HEK293T (cell line): Measurements from ENCODE around the gene SERPINA4.
"Not testable (repeated sequence)": the region's sequence is repeated elsewhere in the genome, so short reads cannot be mapped to it uniquely, and the experiment has no call there.

ENCODE experiments used
- CTCF ChIA-PET: fragments of 350-600 bp; formaldehyde crosslinking; extraction: SDS; loops from one replicate; lab custom pipeline; 2021; ENCODE audit warnings: antibody characterized with exemption, inconsistent platforms; lab: Yijun Ruan, JAX
- POLR2A ChIA-PET: fragments of 350-600 bp; formaldehyde crosslinking; extraction: SDS; loops from one replicate; lab custom pipeline; 2020; ENCODE audit warnings: antibody characterized with exemption, inconsistent platforms; lab: Yijun Ruan, JAX
- DNase-seq: peaks from one replicate; pipeline ENCODE4 v3.0.0; 2012; ENCODE audit warnings: mixed read lengths; ENCODE audit errors: extremely low spot score
- ARNT ChIP-seq: fragments of 450-650 bp; IDR thresholded peaks from 2 replicates; pipeline ENCODE4 v1.6.1; 2017; ENCODE audit warnings: mild to moderate bottlenecking
- BHLHE40 ChIP-seq: fragments of 450-650 bp; IDR thresholded peaks from 2 replicates; pipeline ENCODE4 v1.6.1; 2016; ENCODE audit warnings: mild to moderate bottlenecking, moderate library complexity, borderline replicate concordance
- CTBP1 ChIP-seq: fragments of 450-650 bp; IDR thresholded peaks from 2 replicates; pipeline ENCODE4 v1.6.1; 2016; ENCODE audit warnings: borderline replicate concordance
- ELF4 ChIP-seq: fragments of 450-650 bp; IDR thresholded peaks from 2 replicates; pipeline ENCODE4 v1.6.1; 2017; ENCODE audit warnings: antibody characterized with exemption
- FOXA1 ChIP-seq: fragments of 450-650 bp; IDR thresholded peaks from 2 replicates; pipeline ENCODE4 v1.6.1; 2016; ENCODE audit warnings: mild to moderate bottlenecking
- FOXK2 ChIP-seq: fragments of 450-650 bp; IDR thresholded peaks from 2 replicates; pipeline ENCODE4 v1.6.1; 2016; ENCODE audit warnings: mild to moderate bottlenecking
- FOXM1 ChIP-seq: fragments of 450-650 bp; IDR thresholded peaks from 2 replicates; pipeline ENCODE4 v1.6.1; 2017; ENCODE audit warnings: mild to moderate bottlenecking, borderline replicate concordance
- HDGF ChIP-seq: fragments of 450-650 bp; IDR thresholded peaks from 2 replicates; pipeline ENCODE4 v1.6.1; 2017; ENCODE audit warnings: antibody characterized with exemption, borderline replicate concordance
- L3MBTL2 ChIP-seq: fragments of 450-650 bp; conservative IDR thresholded peaks from 2 replicates; pipeline ENCODE4 v1.6.1; 2016; ENCODE audit warnings: mild to moderate bottlenecking
- LEF1 ChIP-seq: fragments of 450-650 bp; IDR thresholded peaks from 2 replicates; pipeline ENCODE4 v1.6.1; 2017; ENCODE audit warnings: mild to moderate bottlenecking, borderline replicate concordance
- NFRKB ChIP-seq: fragments of 450-650 bp; IDR thresholded peaks from 2 replicates; pipeline ENCODE4 v1.6.1; 2016; ENCODE audit warnings: mild to moderate bottlenecking, moderate library complexity
- PKNOX1 ChIP-seq: fragments of 450-650 bp; IDR thresholded peaks from 2 replicates; pipeline ENCODE4 v1.6.1; 2016
- SP1 ChIP-seq: fragments of 450-650 bp; IDR thresholded peaks from 2 replicates; pipeline ENCODE4 v1.6.1; 2017
- SUZ12 ChIP-seq: fragments of 450-650 bp; IDR thresholded peaks from 2 replicates; pipeline ENCODE4 v1.6.1; 2016; ENCODE audit warnings: mild to moderate bottlenecking
- TARDBP ChIP-seq: fragments of 450-650 bp; IDR thresholded peaks from 2 replicates; pipeline ENCODE4 v1.6.1; 2016
- ZNF384 ChIP-seq: fragments of 450-650 bp; IDR thresholded peaks from 2 replicates; pipeline ENCODE4 v1.6.1; 2016

Gene SERPINA4

GRCh38 chr14:94575730-94576585 lies 14.7 kb downstream of the SERPINA4 start:
- TF ChIP-seq ELF4 (no peak), SP1 (no peak), LEF1 (no peak), PKNOX1 (no peak), HDGF (no peak), TARDBP (no peak), FOXK2 (no peak), SUZ12 (no peak), FOXM1 (no peak), CTBP1 (no peak), ARNT (no peak)
- ChIA-PET POLR2A (no interaction called here), CTCF (no interaction called here)
- DNase-seq, result no peak

GRCh38 chr14:94577472-94577871 lies 16.2 kb downstream of the SERPINA4 start:
- CTCF ChIA-PET, POLR2A ChIA-PET, DNase-seq: not testable (repeated sequence)

- POLR2A ChIA-PET, result no interaction called here
Measured at GRCh38 chr14:94578712-94579111, 17.5 kb downstream of the SERPINA4 start.

GRCh38 chr14:94581127-94581999 lies 20.1 kb downstream of the SERPINA4 start, which contains the start of gene SERPINA5:
SERPINA5 (plus strand) TSS chr14:94581426; CDS start chr14:94587363, 5,937 bp downstream.
- ChIA-PET POLR2A (no interaction called here), CTCF (interaction anchor here (0.8 kb wide), 1 partner anchor 33 kb away, joined by 3 read pairs; no protein-coding TSS in a partner anchor)
- TF ChIP-seq ARNT (no peak), FOXA1 (no peak), SUZ12 (no peak), FOXM1 (no peak), CTBP1 (no peak)
- DNase-seq, result no peak

More at GRCh38 chr14:94578712-94579111, 17.5 kb downstream of the SERPINA4 start:
- TF ChIP-seq NFRKB (no peak), FOXA1 (no peak), HDGF (no peak), PKNOX1 (no peak), BHLHE40 (no peak), ARNT (no peak), SP1 (no peak), ELF4 (no peak), L3MBTL2 (no peak), TARDBP (no peak), CTBP1 (no peak), SUZ12 (no peak), LEF1 (no peak), FOXM1 (no peak), FOXK2 (no peak), ZNF384 (no peak)
- no peak for DNase-seq
- CTCF ChIA-PET, result no interaction called here

GRCh38 chr14:94582199-94582750 lies 21.0 kb downstream of the SERPINA4 start:
- POLR2A ChIA-PET, result no interaction called here
- CTCF ChIA-PET, result no interaction called here
- TF ChIP-seq L3MBTL2 (no peak), NFRKB (no peak), FOXM1 (no peak), PKNOX1 (no peak), BHLHE40 (no peak), SP1 (no peak), CTBP1 (no peak), ARNT (no peak), ELF4 (no peak), FOXA1 (no peak), HDGF (no peak), SUZ12 (no peak), LEF1 (no peak), ZNF384 (no peak), TARDBP (no peak), FOXK2 (no peak)
- DNase-seq, result no peak

GRCh38 chr14:94582851-94583250 lies 21.6 kb downstream of the SERPINA4 start:
- no peak for TF ChIP-seq ELF4
- TF ChIP-seq FOXA1, result no peak
- TF ChIP-seq NFRKB, result no peak
- TF ChIP-seq SUZ12, result no peak
- TF ChIP-seq L3MBTL2, result no peak
- ChIA-PET POLR2A (no interaction called here), CTCF (no interaction called here)
- DNase-seq, result no peak
